Mesendoderm (in vitro differentiated cells): Measurements from ENCODE around the gene PEX11G.

Source experiments
- DNase-seq: peaks from one replicate; pipeline ENCODE4 v3.0.0; 2013
- H2AK5ac ChIP-seq: 2 replicates; pipeline ENCODE4 v1.6.1; 2013; ENCODE audit warnings: low read length, inconsistent platforms
- H2BK120ac ChIP-seq: 2 replicates; pipeline ENCODE4 v1.6.1; 2013; ENCODE audit warnings: low read depth, mild to moderate bottlenecking, low read length, moderate library complexity, mixed read lengths
- H2BK15ac ChIP-seq: replicated peaks from 2 replicates; pipeline ENCODE4 v1.6.1; 2013; ENCODE audit warnings: low read depth, mild to moderate bottlenecking, moderate library complexity
- H2BK5ac ChIP-seq: 2 replicates; pipeline ENCODE4 v1.6.1; 2013; ENCODE audit warnings: low read length, inconsistent platforms
- H3K18ac ChIP-seq: 2 replicates; pipeline ENCODE4 v1.6.1; 2013; ENCODE audit warnings: mild to moderate bottlenecking, low read length, mixed read lengths
- H3K23ac ChIP-seq: one replicate; pipeline ENCODE4 v1.6.1; 2013; ENCODE audit warnings: low read length
- H3K27ac ChIP-seq: 2 replicates; pipeline ENCODE4 v1.5.1; 2013; ENCODE audit warnings: low read depth, mild to moderate bottlenecking, inconsistent platforms, low read length, moderate library complexity
- H3K27me3 ChIP-seq: 2 replicates; pipeline ENCODE4 v1.6.1; 2013; ENCODE audit warnings: low read length, control low read depth, mild to moderate bottlenecking, inconsistent platforms; ENCODE audit not compliant: insufficient read depth, poor library complexity
- H3K36me3 ChIP-seq: 2 replicates; pipeline ENCODE4 v1.6.1; 2013; ENCODE audit warnings: low read length, inconsistent platforms; ENCODE audit not compliant: control insufficient read depth, insufficient read depth
- H3K4ac ChIP-seq: one replicate; pipeline ENCODE4 v1.6.1; 2013; ENCODE audit warnings: low read depth, mild to moderate bottlenecking, low read length, moderate library complexity
- H3K4me1 ChIP-seq: 2 replicates; pipeline ENCODE4 v1.6.1; 2013; ENCODE audit warnings: low read depth, low read length, inconsistent platforms; ENCODE audit not compliant: control insufficient read depth
- H3K4me2 ChIP-seq: 2 replicates; pipeline ENCODE4 v1.6.1; 2013; ENCODE audit warnings: low read length
- H3K4me3 ChIP-seq: 2 replicates; pipeline ENCODE4 v1.5.1; 2013; ENCODE audit warnings: mild to moderate bottlenecking, low read length
- H3K56ac ChIP-seq: one replicate; pipeline ENCODE4 v1.6.1; 2013; ENCODE audit warnings: low read length
- H3K79me1 ChIP-seq: 2 replicates; pipeline ENCODE4 v1.6.1; 2013; ENCODE audit warnings: low read length, inconsistent platforms
- H3K79me2 ChIP-seq: 2 replicates; pipeline ENCODE4 v1.6.1; 2013; ENCODE audit warnings: mild to moderate bottlenecking, low read length; ENCODE audit not compliant: control insufficient read depth, insufficient read depth
- H3K9ac ChIP-seq: 2 replicates; pipeline ENCODE4 v1.6.1; 2013; ENCODE audit warnings: low read length, inconsistent platforms
- H4K5ac ChIP-seq: one replicate; pipeline ENCODE4 v1.6.1; 2013; ENCODE audit warnings: low read length
- H4K8ac ChIP-seq: one replicate; pipeline ENCODE4 v1.6.1; 2013; ENCODE audit warnings: low read depth, mild to moderate bottlenecking, control low read depth, low read length, moderate library complexity
- WGBS: extraction: QIAGEN DNeasy Blood & Tissue Kit; methylation state at CpG from one replicate; pipeline ENCODE4 v1.1.7; 2013; ENCODE audit warnings: low lambda C conversion rate, missing lambda C conversion rate; ENCODE audit not compliant: insufficient coverage; ENCODE audit errors: extremely low coverage; 5-methylcytosine and 5-hydroxymethylcytosine counted together

The PEX11G gene

GRCh38 chr19:7482584-7483439 lies 6.0 kb downstream of the PEX11G start:
- no peaks in the 10 kb centered on the region for H3K36me3 ChIP-seq
- H3K4me3 ChIP-seq, result no peak overlapping the region
- peak; percentile 90 for DNase-seq
- peak overlapping the region; percentile 75 for H3K4me2 ChIP-seq
- peaks cover 3% of the 10 kb centered on the region for H3K4me1 ChIP-seq
- no peaks in the 10 kb centered on the region for H3K79me2 ChIP-seq
- no peak overlapping the region for H2AK5ac ChIP-seq
- H3K27me3 ChIP-seq, result no peaks in the 10 kb centered on the region
- no peak overlapping the region for H3K18ac ChIP-seq
- no peak overlapping the region for H3K23ac ChIP-seq
- no peak overlapping the region for H2BK5ac ChIP-seq
- no peak overlapping the region for H2BK120ac ChIP-seq
- no peak overlapping the region for H2BK15ac ChIP-seq
- WGBS, result no CpG with 5 or more reads among the region's 37 CpGs
- H4K8ac ChIP-seq, result no peak overlapping the region
- no peaks in the 10 kb centered on the region for H3K79me1 ChIP-seq
- H3K27ac ChIP-seq, result no peak overlapping the region
- H3K4ac ChIP-seq, result no peak overlapping the region
- peak overlapping the region; percentile 86 for H3K56ac ChIP-seq
- no peak overlapping the region for H4K5ac ChIP-seq
- peak overlapping the region; percentile 68 for H3K9ac ChIP-seq

GRCh38 chr19:7480970-7481255 lies 7.9 kb downstream of the PEX11G start:
- H3K23ac ChIP-seq, result no peak overlapping the region
- H3K79me1 ChIP-seq, result no peaks in the 10 kb centered on the region
- H3K36me3 ChIP-seq, result no peaks in the 10 kb centered on the region
- WGBS, result no CpG with 5 or more reads among the region's 7 CpGs
- H3K27me3 ChIP-seq, result no peaks in the 10 kb centered on the region
- H2BK15ac ChIP-seq, result no peak overlapping the region
- no peak overlapping the region for H3K56ac ChIP-seq
- H2AK5ac ChIP-seq, result no peak overlapping the region
- no peak overlapping the region for H3K4me2 ChIP-seq
- H4K8ac ChIP-seq, result no peak overlapping the region
- no peak overlapping the region for H3K27ac ChIP-seq
- no peak overlapping the region for H2BK5ac ChIP-seq
- H3K4me3 ChIP-seq, result no peak overlapping the region
- no peak overlapping the region for H4K5ac ChIP-seq
- no peak overlapping the region for H3K4ac ChIP-seq
- no peak overlapping the region for H3K18ac ChIP-seq
- DNase-seq, result no peak
- no peaks in the 10 kb centered on the region for H3K79me2 ChIP-seq
- no peak overlapping the region for H2BK120ac ChIP-seq
- peaks cover 3% of the 10 kb centered on the region for H3K4me1 ChIP-seq
- no peak overlapping the region for H3K9ac ChIP-seq

GRCh38 chr19:7480222-7480969 lies 8.4 kb downstream of the PEX11G start:
- WGBS, result no CpG with 5 or more reads among the region's 11 CpGs
- no peak overlapping the region for H3K4me3 ChIP-seq
- H4K5ac ChIP-seq, result no peak overlapping the region
- H2BK15ac ChIP-seq, result no peak overlapping the region
- H3K18ac ChIP-seq, result no peak overlapping the region
- no peak overlapping the region for H3K9ac ChIP-seq
- no peak overlapping the region for H3K4me2 ChIP-seq
- peak; percentile 11 for DNase-seq
- H3K27me3 ChIP-seq, result no peaks in the 10 kb centered on the region
- H3K23ac ChIP-seq, result no peak overlapping the region
- no peak overlapping the region for H4K8ac ChIP-seq
- no peak overlapping the region for H3K27ac ChIP-seq
- H2BK5ac ChIP-seq, result no peak overlapping the region
- no peak overlapping the region for H3K4ac ChIP-seq
- H2BK120ac ChIP-seq, result no peak overlapping the region
- H3K79me1 ChIP-seq, result no peaks in the 10 kb centered on the region
- no peaks in the 10 kb centered on the region for H3K36me3 ChIP-seq
- peaks cover 3% of the 10 kb centered on the region for H3K4me1 ChIP-seq
- H3K79me2 ChIP-seq, result no peaks in the 10 kb centered on the region
- no peak overlapping the region for H2AK5ac ChIP-seq
- peak overlapping the region; percentile 25 for H3K56ac ChIP-seq

- no peak overlapping the region for H3K27ac ChIP-seq
- H3K4me1 ChIP-seq, result peaks cover 3% of the 10 kb centered on the region
- no peaks in the 10 kb centered on the region for H3K79me1 ChIP-seq
- H3K9ac ChIP-seq, result no peak overlapping the region
- no peak overlapping the region for H3K4me3 ChIP-seq
- no peak overlapping the region for H3K56ac ChIP-seq
- no peak overlapping the region for H3K4me2 ChIP-seq
- no peak overlapping the region for H2BK5ac ChIP-seq
- H4K5ac ChIP-seq, result no peak overlapping the region
- no peak for DNase-seq
- no peak overlapping the region for H3K18ac ChIP-seq
- H3K23ac ChIP-seq, result no peak overlapping the region
- no peaks in the 10 kb centered on the region for H3K27me3 ChIP-seq
- no peak overlapping the region for H2AK5ac ChIP-seq
- WGBS, result no CpG with 5 or more reads among the region's 9 CpGs
- no peak overlapping the region for H3K4ac ChIP-seq
- H4K8ac ChIP-seq, result no peak overlapping the region
- H2BK15ac ChIP-seq, result no peak overlapping the region
- no peak overlapping the region for H2BK120ac ChIP-seq
- no peaks in the 10 kb centered on the region for H3K36me3 ChIP-seq
- no peaks in the 10 kb centered on the region for H3K79me2 ChIP-seq
Measured at GRCh38 chr19:7478843-7479227, 10.0 kb downstream of the PEX11G start.

- Histone ChIP-seq H3K27me3 (no peaks in the 10 kb centered on the region), H3K79me1 (no peaks in the 10 kb centered on the region), H3K56ac (no peak overlapping the region), H4K5ac (no peak overlapping the region), H3K4me2 (no peak overlapping the region), H3K9ac (no peak overlapping the region), H3K4me3 (no peak overlapping the region), H4K8ac (no peak overlapping the region), H3K79me2 (no peaks in the 10 kb centered on the region), H2BK120ac (no peak overlapping the region), H2AK5ac (no peak overlapping the region), H3K36me3 (no peaks in the 10 kb centered on the region), H3K4ac (no peak overlapping the region), H2BK5ac (no peak overlapping the region), H3K27ac (no peak overlapping the region), H3K23ac (no peak overlapping the region), H2BK15ac (no peak overlapping the region), H3K4me1 (peaks cover under 1% of the 10 kb centered on the region), H3K18ac (no peak overlapping the region)
- no peak for DNase-seq
- no CpG with 5 or more reads among the region's 26 CpGs for WGBS
Measured at GRCh38 chr19:7478173-7478842, 10.5 kb downstream of the PEX11G start.
